ENCODE results near the gene ADAMTS4.

- no peak for TF ChIP-seq CTCF (IDR thresholded peaks at IDR 0.05; ENCODE audit: insufficient read depth, low read depth, low read length)
- TF ChIP-seq EZH2 (IDR thresholded peaks at IDR 0.05; ENCODE audit: insufficient read depth, low read length) = no peak
Measured at GRCh38 chr1:161230762-161231161, 31.9 kb upstream of the ADAMTS4 start.
